Keratinocyte (primary cell): ENCODE results near the gene UROC1. TPM values are rescaled to one million over a fixed set of nuclear protein-coding genes. Genes with fewer than 3 reads are reported as not detected.

Source experiments
- DNase-seq: peaks from one replicate; pipeline ENCODE4 v3.0.0-alpha.2; 2011; ENCODE audit warnings: low read depth, missing footprints, low spot score
- FAIRE-seq: peaks from 2 replicates; lab custom pipeline; 2011; peaks lifted over from hg19 to GRCh38; lab: Jason Lieb, UNC
- H2AFZ ChIP-seq: 2 replicates; pipeline ENCODE4 v1.6.0; 2012; ENCODE audit warnings: low read length, control low read depth, inconsistent platforms; ENCODE audit not compliant: control insufficient read depth
- H3K27ac ChIP-seq: 2 replicates; pipeline ENCODE4 v1.5.1; 2011; ENCODE audit warnings: low read length; ENCODE audit not compliant: control insufficient read depth, insufficient read depth
- H3K27me3 ChIP-seq: 3 replicates; pipeline ENCODE4 v1.6.0; 2011; ENCODE audit warnings: low read length; ENCODE audit not compliant: control insufficient read depth, insufficient read depth; ENCODE audit errors: extremely low read depth
- H3K36me3 ChIP-seq, 2 experiments: 2 replicates in 1 of 2; 3 replicates in 1 of 2; pipeline ENCODE4 v1.5.1; 2011; ENCODE audit warnings: low read length in 2 of 2, mild to moderate bottlenecking in 1 of 2; ENCODE audit not compliant: control insufficient read depth in 2 of 2, insufficient read depth in 2 of 2; ENCODE audit errors: extremely low read depth in 1 of 2
- H3K4me1 ChIP-seq: 3 replicates; pipeline ENCODE4 v1.5.1; 2011; ENCODE audit warnings: low read length; ENCODE audit not compliant: control insufficient read depth, insufficient read depth; ENCODE audit errors: extremely low read depth
- H3K4me2 ChIP-seq: 3 replicates; pipeline ENCODE4 v1.6.0; 2011; ENCODE audit warnings: low read depth, low read length; ENCODE audit not compliant: control insufficient read depth, insufficient read depth; ENCODE audit errors: extremely low read depth
- H3K4me3 ChIP-seq, 3 experiments: fragments of 200-600 bp in 1 of 3; sonication (generic) in 1 of 3; 2 replicates in 2 of 3; 3 replicates in 1 of 3; pipeline ENCODE4 v1.5.1; 2011 to 2016; ENCODE audit warnings: low read length in 3 of 3, mild to moderate bottlenecking in 3 of 3, control low read depth in 2 of 3, inconsistent platforms in 1 of 3, low read depth in 1 of 3, mixed read lengths in 1 of 3, mixed run types in 1 of 3, moderate library complexity in 1 of 3; ENCODE audit not compliant: control insufficient read depth in 2 of 3, insufficient read depth in 2 of 3; ENCODE audit errors: extremely low read depth in 1 of 3
- H3K79me2 ChIP-seq: 2 replicates; pipeline ENCODE4 v1.6.0; 2012; ENCODE audit warnings: low read length; ENCODE audit not compliant: control insufficient read depth, insufficient read depth
- H3K9ac ChIP-seq: 3 replicates; pipeline ENCODE4 v1.6.0; 2011; ENCODE audit warnings: low read length; ENCODE audit not compliant: control insufficient read depth, insufficient read depth; ENCODE audit errors: extremely low read depth
- H3K9me1 ChIP-seq: 3 replicates; pipeline ENCODE4 v1.6.0; 2011; ENCODE audit warnings: low read length; ENCODE audit not compliant: control insufficient read depth, insufficient read depth; ENCODE audit errors: extremely low read depth
- H3K9me3 ChIP-seq: 2 replicates; pipeline ENCODE4 v1.5.1; 2012; ENCODE audit warnings: low read depth, low read length; ENCODE audit not compliant: control insufficient read depth
- H4K20me1 ChIP-seq: 3 replicates; pipeline ENCODE4 v1.6.0; 2011; ENCODE audit warnings: low read length; ENCODE audit not compliant: control insufficient read depth, insufficient read depth; ENCODE audit errors: extremely low read depth
- EZH2 ChIP-seq: IDR thresholded peaks from one replicate; pipeline ENCODE4 v1.6.1; 2012; ENCODE audit warnings: inconsistent platforms, mild to moderate bottlenecking, low read length, moderate library complexity
- dilution Hi-C: fragments of 300-500 bp; cut with MboI; formaldehyde crosslinking; loops from one replicate; pipeline ENCODE4 v1.7.0; 2020; ENCODE audit warnings: low sequenced_read_pairs; ENCODE audit not compliant: extremely low pct_ligation_motif_present
- polyA plus RNA-seq, 5 experiments: library from polyadenylated mRNA; depleted of rRNA in 3 of 5; stranded (reverse) in 3 of 5; stranded (forward) in 1 of 5; unstranded in 1 of 5; fragments of >200 nt; gene quantifications; 1 replicate in 1 of 5; 2 replicates in 3 of 5; 3 replicates in 1 of 5; pipeline versions ENCODE4 v1.2.1 to v1.2.3, GENCODE V29; 2011 to 2012; ENCODE audit warnings: missing spikeins in 2 of 5, low read depth in 1 of 5, low replicate concordance in 1 of 5
- TF ChIP-seq, protein P1 (sequence below), 3 experiments: IDR thresholded peaks in 1 of 3; conservative IDR thresholded peaks in 1 of 3; optimal IDR thresholded peaks in 1 of 3; 2 replicates in 2 of 3; 3 replicates in 1 of 3; pipeline versions ENCODE3 to v1.5.1; 2011; ENCODE audit warnings: low read length in 3 of 3, mild to moderate bottlenecking in 3 of 3, moderate library complexity in 2 of 3, control low read depth in 1 of 3, inconsistent platforms in 1 of 3; ENCODE audit not compliant: insufficient read depth in 2 of 3; ENCODE audit errors: extremely low read depth in 1 of 3

UROC1 gene
- polyA plus RNA-seq, 1 donor (not counting 4 experiments of a cell fraction or from before 2014, with no cell fraction given), result not detected

DNA sequence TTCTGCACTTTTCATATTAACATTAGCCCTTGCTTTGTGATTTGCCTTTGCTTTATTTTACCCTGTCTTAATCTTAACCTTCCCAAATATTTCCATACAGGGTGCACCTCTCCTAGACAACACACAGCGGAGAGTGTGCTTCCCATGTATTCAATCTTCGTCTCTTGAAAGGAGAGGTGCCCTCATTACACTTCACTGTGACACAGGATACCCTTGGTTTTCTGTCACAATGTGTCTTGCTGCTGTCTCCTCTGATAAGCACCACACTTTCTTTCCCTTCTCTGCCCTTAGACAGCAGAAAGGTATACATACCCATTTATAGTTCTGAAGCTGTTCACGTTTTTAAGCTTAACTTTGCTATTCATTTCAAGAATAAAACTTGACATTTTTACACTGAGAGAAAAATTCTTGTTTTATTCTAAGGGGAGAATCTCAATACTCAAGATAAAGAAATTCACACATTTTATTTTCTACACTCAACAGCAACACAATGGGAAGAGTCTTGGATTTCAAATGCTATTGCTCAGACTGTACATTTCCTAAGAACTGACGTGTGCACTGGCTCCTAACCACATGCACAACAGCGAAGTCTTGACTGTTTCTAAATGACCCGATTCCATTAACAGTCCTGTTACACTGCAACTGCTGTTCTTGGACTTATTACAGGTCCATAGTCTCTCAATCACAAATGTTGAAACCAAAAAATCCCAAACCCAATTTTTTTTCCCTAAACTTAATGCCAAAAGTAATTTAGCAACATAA, 63.0 kb downstream of the UROC1 start:
- Histone ChIP-seq H3K79me2 (peaks cover 11% of the 10 kb centered on the region), H3K9me1 (no peaks in the 10 kb centered on the region), H3K27me3 (no peaks in the 10 kb centered on the region), H3K4me3 (no peak overlapping the region), H3K9ac (no peak overlapping the region), H3K9me3 (no peaks in the 10 kb centered on the region), H3K4me1 (no peaks in the 10 kb centered on the region), H3K27ac (no peak overlapping the region), H4K20me1 (peaks cover 9% of the 10 kb centered on the region), H3K36me3 (peaks cover 32% of the 10 kb centered on the region in 2 experiments), H2AFZ (no peak overlapping the region), H3K4me2 (no peak overlapping the region)
- DNase-seq, result no peak
- dilution Hi-C loops, result no loop called here
- TF ChIP-seq, protein P1, sequence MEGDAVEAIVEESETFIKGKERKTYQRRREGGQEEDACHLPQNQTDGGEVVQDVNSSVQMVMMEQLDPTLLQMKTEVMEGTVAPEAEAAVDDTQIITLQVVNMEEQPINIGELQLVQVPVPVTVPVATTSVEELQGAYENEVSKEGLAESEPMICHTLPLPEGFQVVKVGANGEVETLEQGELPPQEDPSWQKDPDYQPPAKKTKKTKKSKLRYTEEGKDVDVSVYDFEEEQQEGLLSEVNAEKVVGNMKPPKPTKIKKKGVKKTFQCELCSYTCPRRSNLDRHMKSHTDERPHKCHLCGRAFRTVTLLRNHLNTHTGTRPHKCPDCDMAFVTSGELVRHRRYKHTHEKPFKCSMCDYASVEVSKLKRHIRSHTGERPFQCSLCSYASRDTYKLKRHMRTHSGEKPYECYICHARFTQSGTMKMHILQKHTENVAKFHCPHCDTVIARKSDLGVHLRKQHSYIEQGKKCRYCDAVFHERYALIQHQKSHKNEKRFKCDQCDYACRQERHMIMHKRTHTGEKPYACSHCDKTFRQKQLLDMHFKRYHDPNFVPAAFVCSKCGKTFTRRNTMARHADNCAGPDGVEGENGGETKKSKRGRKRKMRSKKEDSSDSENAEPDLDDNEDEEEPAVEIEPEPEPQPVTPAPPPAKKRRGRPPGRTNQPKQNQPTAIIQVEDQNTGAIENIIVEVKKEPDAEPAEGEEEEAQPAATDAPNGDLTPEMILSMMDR (optimal IDR thresholded peaks at IDR 0.05 in 1 of 3, IDR thresholded peaks at IDR 0.05 in 1 of 3, conservative IDR thresholded peaks at IDR 0.05 in 1 of 3; ENCODE audit: extremely low read depth in 1 of 3, insufficient read depth in 2 of 3, low read length in 3 of 3), result no peak
- no peak for FAIRE-seq

DNA sequence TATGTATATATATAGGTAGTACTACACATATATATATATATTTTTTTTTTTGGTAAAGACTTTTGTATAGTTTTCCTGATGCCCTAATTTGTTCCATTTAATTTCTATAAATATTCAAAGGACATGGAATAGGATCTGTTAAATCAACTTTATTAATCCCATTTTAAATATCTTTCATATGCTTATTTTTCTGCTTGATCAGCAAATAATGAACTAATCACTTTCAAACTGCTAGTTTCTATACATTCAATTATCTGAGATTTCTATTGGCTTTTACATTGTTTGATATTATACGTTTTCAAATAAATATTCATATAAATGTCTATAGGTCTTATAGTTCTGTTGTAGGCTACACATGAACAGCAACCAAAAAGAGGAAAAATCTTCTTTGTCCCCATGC, 63.5 kb downstream of the UROC1 start:
- Histone ChIP-seq H2AFZ (no peak overlapping the region), H3K4me1 (no peaks in the 10 kb centered on the region), H3K27me3 (no peaks in the 10 kb centered on the region), H3K9me1 (no peaks in the 10 kb centered on the region), H3K9ac (no peak overlapping the region), H3K36me3 (peaks cover 27 to 32% of the 10 kb centered on the region in 2 experiments), H4K20me1 (peaks cover 8% of the 10 kb centered on the region), H3K4me2 (no peak overlapping the region), H3K79me2 (peaks cover 9% of the 10 kb centered on the region), H3K27ac (no peak overlapping the region), H3K9me3 (no peaks in the 10 kb centered on the region), H3K4me3 (no peak overlapping the region)
- no peak for TF ChIP-seq EZH2
- TF ChIP-seq, protein P1 (optimal IDR thresholded peaks at IDR 0.05 in 1 of 3, IDR thresholded peaks at IDR 0.05 in 1 of 3, conservative IDR thresholded peaks at IDR 0.05 in 1 of 3; ENCODE audit: extremely low read depth in 1 of 3, insufficient read depth in 2 of 3, low read length in 3 of 3), result no peak
- no peak for FAIRE-seq
- dilution Hi-C loops, result no loop called here
- no peak for DNase-seq
